HL-60/S4 (cell line): ENCODE results near the gene GRAP2.

ENCODE experiments used
- in situ Hi-C: fragments of 300-500 bp; cut with MboI; formaldehyde crosslinking; loops from 2 replicates; pipeline ENCODE4 v1.14.3; 2022; ENCODE audit warnings: low sequenced_read_pairs

The GRAP2 gene

GRCh38 chr22:40007853-40008710, 107.2 kb downstream of the GRAP2 start:
- in situ Hi-C loops = no loop called here

GRCh38 chr22:40008726-40009291, 107.9 kb downstream of the GRAP2 start:
- in situ Hi-C loops = no loop called here

- in situ Hi-C loops = no loop called here
Observed at GRCh38 chr22:40009292-40009774, 108.4 kb downstream of the GRAP2 start.

- in situ Hi-C loops = no loop called here
Observed at GRCh38 chr22:40009951-40010671, 109.2 kb downstream of the GRAP2 start.

DNA sequence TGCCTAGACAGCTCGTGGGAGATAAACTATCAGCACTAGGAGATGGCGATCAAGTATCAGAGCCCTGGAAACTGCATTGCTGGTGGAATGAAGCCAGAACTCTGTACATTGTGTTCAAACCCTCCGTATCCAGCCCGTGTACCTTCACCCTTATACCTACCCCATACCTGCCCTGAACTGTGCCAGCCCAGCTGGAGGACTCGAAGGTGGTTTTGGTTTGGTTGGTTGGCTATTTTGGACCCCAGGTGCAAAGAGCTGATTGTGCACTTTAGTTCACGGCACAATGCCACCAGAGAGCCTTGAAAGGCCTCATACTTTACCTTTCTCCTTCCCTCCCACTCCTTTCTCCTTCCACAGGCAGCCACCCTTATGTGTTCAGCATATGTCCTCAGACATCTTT, 109.9 kb downstream of the GRAP2 start:
- in situ Hi-C loops = no loop called here

GRCh38 chr22:40014667-40015248, 113.9 kb downstream of the GRAP2 start:
- in situ Hi-C loops = no loop called here

DNA sequence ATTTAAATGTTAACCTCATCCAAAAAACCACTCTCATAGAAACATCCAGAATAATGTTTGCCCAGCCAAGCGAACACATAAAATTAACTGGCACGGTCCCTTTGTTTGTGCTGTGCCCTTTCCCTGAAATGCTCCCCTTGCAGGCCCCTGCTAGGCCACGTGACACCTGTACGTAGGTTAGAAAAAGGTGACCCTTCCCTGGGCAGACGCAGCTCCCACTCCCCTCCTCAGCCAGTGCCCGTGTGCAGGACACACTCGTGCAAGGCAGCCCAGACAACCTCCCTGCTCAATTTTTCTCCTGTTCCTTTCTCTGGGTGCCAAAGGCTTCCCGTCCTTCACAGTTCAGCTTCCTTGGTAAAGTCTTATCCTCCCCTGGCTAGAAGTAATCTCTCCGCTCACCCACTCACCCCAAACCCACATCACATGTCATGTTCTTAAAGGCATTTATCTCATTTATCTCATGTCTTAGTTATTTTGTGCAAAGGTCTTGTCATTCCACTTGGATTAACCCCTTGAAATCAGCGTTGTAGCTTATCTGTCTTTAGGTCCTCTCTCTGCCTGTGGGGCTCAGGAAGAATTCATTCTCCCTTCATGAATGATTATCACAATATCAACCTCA, 114.6 kb downstream of the GRAP2 start:
- in situ Hi-C loops = no loop called here

- in situ Hi-C loops = no loop called here
Observed at GRCh38 chr22:40018051-40018450, 117.2 kb downstream of the GRAP2 start.

GRCh38 chr22:40019100-40019499, 118.2 kb downstream of the GRAP2 start:
- in situ Hi-C loops = no loop called here

DNA sequence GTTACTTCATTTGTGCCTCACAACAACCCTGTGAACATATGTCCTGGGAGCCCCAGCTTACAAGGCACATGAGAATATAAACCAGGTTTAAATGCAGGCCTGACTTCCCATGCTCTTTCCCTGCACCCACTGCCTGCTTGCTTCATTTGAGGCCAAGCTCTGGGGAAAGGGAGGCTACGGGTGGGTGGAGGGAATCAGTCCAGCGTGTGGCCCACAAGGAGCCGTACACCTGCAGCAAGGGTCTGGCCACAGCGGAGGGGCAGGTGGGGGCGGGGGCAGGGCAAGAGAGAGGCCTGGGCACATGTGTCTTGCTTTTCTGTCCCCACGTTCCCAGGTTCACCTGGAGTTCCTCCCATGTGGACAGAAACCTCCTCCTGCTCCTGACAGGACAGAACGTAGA, 120.1 kb downstream of the GRAP2 start:
- in situ Hi-C loops = no loop called here

GRCh38 chr22:40021401-40022000, 120.6 kb downstream of the GRAP2 start:
- in situ Hi-C loops = no loop called here

GRCh38 chr22:40022536-40023240, 121.8 kb downstream of the GRAP2 start:
- in situ Hi-C loops = no loop called here
